ENCODE results near the gene MEIS2.
A peak's percentile ranks its signal among the peaks of the same experiment; 100 is the strongest.

Gene MEIS2

GRCh38 chr15:36933255-36933990 lies 166.9 kb downstream of the MEIS2 start:
- no peak overlapping the region for H3K27ac ChIP-seq (replicated peaks)
- H3K4me3 ChIP-seq (replicated peaks; ENCODE audit: insufficient read depth, low read length), result no peak overlapping the region
- H3K27me3 ChIP-seq (ENCODE audit: insufficient read depth, poor library complexity, severe bottlenecking), result no peaks in the 10 kb centered on the region
- no peak for TF ChIP-seq REST (IDR thresholded peaks at IDR 0.05; ENCODE audit: insufficient replicate concordance, low read depth)
- DNase-seq (ENCODE audit: low read depth in 1 of 2, low spot score in 1 of 2), result no peak

GRCh38 chr15:36932070-36932469 lies 168.3 kb downstream of the MEIS2 start:
- Histone ChIP-seq H3K4me3 (replicated peaks; ENCODE audit: insufficient read depth, low read length) (no peak overlapping the region), H3K27ac (replicated peaks) (no peak overlapping the region), H3K27me3 (ENCODE audit: insufficient read depth, poor library complexity, severe bottlenecking) (no peaks in the 10 kb centered on the region)
- TF ChIP-seq GABPA (IDR thresholded peaks at IDR 0.05; ENCODE audit: low read depth), result no peak
- TF ChIP-seq SPI1 (IDR thresholded peaks at IDR 0.05; ENCODE audit: borderline replicate concordance, low read depth), result no peak
- no peak for TF ChIP-seq REST (IDR thresholded peaks at IDR 0.05; ENCODE audit: insufficient replicate concordance, low read depth)
- TF ChIP-seq POLR2AphosphoS5 (IDR thresholded peaks at IDR 0.05; ENCODE audit: low read depth), result no peak
- TF ChIP-seq CTCF (IDR thresholded peaks at IDR 0.05; ENCODE audit: insufficient read depth, low read length), result no peak
- no peak for DNase-seq (ENCODE audit: low read depth in 1 of 2, low spot score in 1 of 2)

GRCh38 chr15:36931434-36931833 lies 168.9 kb downstream of the MEIS2 start:
- no peak overlapping the region for H3K4me3 ChIP-seq (replicated peaks; ENCODE audit: insufficient read depth, low read length)
- TF ChIP-seq SPI1 (IDR thresholded peaks at IDR 0.05; ENCODE audit: borderline replicate concordance, low read depth) (peak; percentile 67), CTCF (IDR thresholded peaks at IDR 0.05; ENCODE audit: insufficient read depth, low read length) (no peak), REST (IDR thresholded peaks at IDR 0.05; ENCODE audit: insufficient replicate concordance, low read depth) (no peak), POLR2AphosphoS5 (IDR thresholded peaks at IDR 0.05; ENCODE audit: low read depth) (no peak), GABPA (IDR thresholded peaks at IDR 0.05; ENCODE audit: low read depth) (no peak)
- DNase-seq (ENCODE audit: low read depth in 1 of 2, low spot score in 1 of 2), result no peak
- no peaks in the 10 kb centered on the region for H3K27me3 ChIP-seq (ENCODE audit: insufficient read depth, poor library complexity, severe bottlenecking)
- no peak overlapping the region for H3K27ac ChIP-seq (replicated peaks)
